H1 (cell line): ENCODE data around the gene DUS1L. TPM values are rescaled to one million over a fixed set of nuclear protein-coding genes. Genes with fewer than 3 reads are reported as not detected.
A peak's percentile ranks its signal among the peaks of the same experiment; 100 is the strongest.

Experiments
- CTCF ChIA-PET: fragments of 300-600 bp; sonication (Branson Sonifier 250); formaldehyde crosslinking; loops from one replicate; lab custom pipeline; 2021; ENCODE audit not compliant: partially characterized antibody; lab: Charles Lee
- POLR2A ChIA-PET: fragments of 300-600 bp; sonication (Branson Sonifier 250); formaldehyde crosslinking; loops from one replicate; lab custom pipeline; 2021; ENCODE audit warnings: inconsistent platforms; ENCODE audit not compliant: partially characterized antibody; lab: Charles Lee
- DNase-seq, 2 experiments: peaks; one replicate each; pipeline versions ENCODE4 v3.0.0 to v3.0.0-alpha.2; 2010 to 2022; ENCODE audit warnings: low spot score in 2 of 2, low read depth in 1 of 2, mixed read lengths in 1 of 2
- FAIRE-seq: peaks from 2 replicates; lab custom pipeline; 2011; peaks lifted over from hg19 to GRCh38; lab: Jason Lieb, UNC
- H2AFZ ChIP-seq: 2 replicates; pipeline ENCODE4 v1.8.1; 2012; ENCODE audit warnings: low read length, inconsistent platforms
- H2AK5ac ChIP-seq: 2 replicates; pipeline ENCODE4 v1.6.1; 2013; ENCODE audit warnings: low read depth, low read length
- H2BK120ac ChIP-seq: replicated peaks from 2 replicates; pipeline ENCODE3; 2013; ENCODE audit warnings: low read depth, low read length, inconsistent platforms
- H2BK12ac ChIP-seq: 2 replicates; pipeline ENCODE4 v1.6.1; 2013; ENCODE audit warnings: low read depth, low read length
- H2BK15ac ChIP-seq: 2 replicates; pipeline ENCODE4 v1.6.1; 2013; ENCODE audit warnings: low read length
- H2BK20ac ChIP-seq: 2 replicates; pipeline ENCODE4 v1.6.1; 2013; ENCODE audit warnings: low read length
- H2BK5ac ChIP-seq: 2 replicates; pipeline ENCODE4 v1.6.1; 2013; ENCODE audit warnings: low read depth, low read length
- H3K14ac ChIP-seq: 2 replicates; pipeline ENCODE4 v1.6.1; 2013; ENCODE audit warnings: inconsistent platforms; ENCODE audit not compliant: insufficient read length
- H3K18ac ChIP-seq: 2 replicates; pipeline ENCODE4 v1.6.1; 2013; ENCODE audit warnings: low read length; ENCODE audit errors: extremely low read depth
- H3K23ac ChIP-seq: 2 replicates; pipeline ENCODE4 v1.6.1; 2013; ENCODE audit warnings: inconsistent platforms; ENCODE audit not compliant: insufficient read length
- H3K23me2 ChIP-seq: 2 replicates; pipeline ENCODE4 v1.6.1; 2013; ENCODE audit warnings: low read depth, low read length
- H3K27ac ChIP-seq: 2 replicates; pipeline ENCODE4 v1.6.1; 2011; ENCODE audit warnings: low read depth, low read length, inconsistent platforms
- H3K27me3 ChIP-seq, 4 experiments: replicated peaks in 1 of 4; 1 replicate in 1 of 4; 2 replicates in 3 of 4; pipeline versions ENCODE4 v1.6.1 to v1.8.1; 2011 to 2013; ENCODE audit warnings: low read length in 3 of 4, mild to moderate bottlenecking in 3 of 4, inconsistent platforms in 2 of 4, mixed read lengths in 2 of 4, moderate library complexity in 1 of 4; ENCODE audit not compliant: control insufficient read depth in 3 of 4, insufficient read depth in 3 of 4; ENCODE audit errors: extremely low read depth in 1 of 4
- H3K36me3 ChIP-seq, 4 experiments: 2 replicates each; pipeline versions ENCODE4 v1.6.1 to v1.8.1; 2011 to 2013; ENCODE audit warnings: mild to moderate bottlenecking in 4 of 4, low read length in 3 of 4, moderate library complexity in 2 of 4, control low read depth in 1 of 4, inconsistent platforms in 1 of 4; ENCODE audit not compliant: insufficient read depth in 4 of 4, control insufficient read depth in 2 of 4
- H3K4ac ChIP-seq: replicated peaks from 2 replicates; pipeline ENCODE3; 2013; ENCODE audit warnings: low read length, low read depth, mixed read lengths, inconsistent platforms; ENCODE audit not compliant: insufficient read length
- H3K4me1 ChIP-seq, 4 experiments: replicated peaks in 1 of 4; 1 replicate in 1 of 4; 2 replicates in 3 of 4; pipeline versions ENCODE4 v1.6.1 to v1.8.1; 2011 to 2013; ENCODE audit warnings: low read length in 3 of 4, inconsistent platforms in 2 of 4, mixed read lengths in 1 of 4; ENCODE audit not compliant: insufficient read depth in 4 of 4, control insufficient read depth in 3 of 4
- H3K4me2 ChIP-seq, 2 experiments: 2 replicates each; pipeline versions ENCODE4 v1.6.1 to v1.8.1; 2011 to 2013; ENCODE audit warnings: low read depth in 2 of 2, low read length in 2 of 2, control low read depth in 1 of 2, inconsistent platforms in 1 of 2, mild to moderate bottlenecking in 1 of 2; ENCODE audit not compliant: insufficient read depth in 1 of 2
- H3K4me3 ChIP-seq, 4 experiments: fragments of 200-600, 300-600 bp in 1 of 4; sonication (generic), shearing (Covaris generic), sonication (Bioruptor Twin) in 1 of 4; 2 replicates each; pipeline versions ENCODE4 v1.5.1 to v1.8.1; 2011 to 2016; ENCODE audit warnings: low read length in 4 of 4, low read depth in 3 of 4, control low read depth in 2 of 4, inconsistent platforms in 2 of 4, mild to moderate bottlenecking in 2 of 4, mixed read lengths in 1 of 4, moderate library complexity in 1 of 4; ENCODE audit not compliant: insufficient read depth in 2 of 4; ENCODE audit errors: extremely low read depth in 1 of 4
- H3K56ac ChIP-seq: replicated peaks from 2 replicates; pipeline ENCODE3; 2013; ENCODE audit warnings: low read depth, mild to moderate bottlenecking, mixed read lengths, low read length, inconsistent platforms; ENCODE audit not compliant: insufficient read length
- H3K79me1 ChIP-seq: 2 replicates; pipeline ENCODE4 v1.6.1; 2013; ENCODE audit warnings: low read depth, low read length, control low read depth
- H3K79me2 ChIP-seq, 2 experiments: 2 replicates each; pipeline versions ENCODE4 v1.6.1 to v1.8.1; 2012 to 2013; ENCODE audit warnings: low read length in 2 of 2, mild to moderate bottlenecking in 2 of 2, inconsistent platforms in 1 of 2; ENCODE audit not compliant: insufficient read depth in 2 of 2, control insufficient read depth in 1 of 2
- H3K9ac ChIP-seq, 4 experiments: replicated peaks in 1 of 4; 1 replicate in 1 of 4; 2 replicates in 3 of 4; pipeline versions ENCODE4 v1.6.1 to v1.8.1; 2011 to 2013; ENCODE audit warnings: low read depth in 3 of 4, low read length in 3 of 4, control low read depth in 2 of 4, mild to moderate bottlenecking in 2 of 4, moderate library complexity in 2 of 4, inconsistent platforms in 1 of 4; ENCODE audit errors: extremely low read depth in 1 of 4
- H3K9me3 ChIP-seq, 2 experiments: 2 replicates each; pipeline versions ENCODE4 v1.6.1 to v1.8.1; 2012 to 2013; ENCODE audit warnings: mild to moderate bottlenecking in 2 of 2, moderate library complexity in 2 of 2, control low read depth in 1 of 2, inconsistent platforms in 1 of 2, low read depth in 1 of 2, low read length in 1 of 2, mixed read lengths in 1 of 2; ENCODE audit not compliant: insufficient read depth in 2 of 2
- H4K20me1 ChIP-seq, 2 experiments: replicated peaks in 1 of 2; 2 replicates each; pipeline versions ENCODE3 to v1.8.1; 2011 to 2013; ENCODE audit warnings: inconsistent platforms in 2 of 2, low read length in 2 of 2, mild to moderate bottlenecking in 1 of 2; ENCODE audit not compliant: insufficient read depth in 2 of 2, control insufficient read depth in 1 of 2
- H4K5ac ChIP-seq: 2 replicates; pipeline ENCODE4 v1.6.1; 2013; ENCODE audit warnings: low read length, low read depth, mixed read lengths, inconsistent platforms; ENCODE audit not compliant: insufficient read length
- H4K8ac ChIP-seq: 2 replicates; pipeline ENCODE4 v1.8.0; 2013; ENCODE audit warnings: mild to moderate bottlenecking, moderate library complexity, low read length, inconsistent platforms; ENCODE audit not compliant: insufficient read depth; ENCODE audit errors: extremely low read depth
- H4K91ac ChIP-seq: replicated peaks from 2 replicates; pipeline ENCODE3; 2013; ENCODE audit warnings: low read length, mixed read lengths, inconsistent platforms; ENCODE audit not compliant: insufficient read length
- BACH1 ChIP-seq: IDR thresholded peaks from 2 replicates; pipeline ENCODE4 v1.6.1; 2012; ENCODE audit warnings: low read length, improper control_type of control experiment
- BRCA1 ChIP-seq: IDR thresholded peaks from 2 replicates; pipeline ENCODE4 v1.6.1; 2012; ENCODE audit warnings: low read depth, low read length, improper control_type of control experiment
- KDM1A ChIP-seq: fragments of 200-600, 300-600 bp; sonication (generic); IDR thresholded peaks from 2 replicates; pipeline ENCODE4 v1.7.1; 2016; ENCODE audit warnings: mild to moderate bottlenecking, low read length, borderline replicate concordance
- MAFK ChIP-seq: IDR thresholded peaks from 2 replicates; pipeline ENCODE4 v1.6.1; 2012; ENCODE audit warnings: low read depth, mild to moderate bottlenecking, improper control_type of control experiment, low read length
- MAX ChIP-seq: IDR thresholded peaks from 2 replicates; pipeline ENCODE4 v1.6.1; 2012; ENCODE audit warnings: inconsistent platforms
- NANOG ChIP-seq: IDR thresholded peaks from 2 replicates; pipeline ENCODE4 v1.6.1; 2011; ENCODE audit warnings: low read length, low read depth, mild to moderate bottlenecking, inconsistent platforms; ENCODE audit not compliant: insufficient read depth, poor library complexity, severe bottlenecking
- RFX5 ChIP-seq: IDR thresholded peaks from 2 replicates; pipeline ENCODE4 v1.6.1; 2011; ENCODE audit warnings: low read depth, low read length, improper control_type of control experiment, borderline replicate concordance
- WGBS, 2 experiments: shearing (Covaris generic) in 1 of 2; methylation state at CpG; one replicate each; pipeline versions ENCODE4 v1.1.6 to v1.1.7; 2013 to 2015; ENCODE audit warnings: low lambda C conversion rate in 2 of 2, mixed read lengths in 2 of 2, inconsistent platforms in 1 of 2, low coverage in 1 of 2, missing lambda C conversion rate in 1 of 2; ENCODE audit not compliant: insufficient replicate concordance in 2 of 2, insufficient coverage in 1 of 2, insufficient read length in 1 of 2; ENCODE audit errors: extremely low coverage in 1 of 2, missing lambda C conversion rate in 1 of 2; 5-methylcytosine and 5-hydroxymethylcytosine counted together
- polyA plus RNA-seq, 7 experiments: library from polyadenylated mRNA; depleted of rRNA in 3 of 7; stranded (reverse) in 5 of 7; unstranded in 2 of 7; fragments of >200 nt in 5 of 7; fragments of 200-250 nt in 2 of 7; gene quantifications; 1 replicate in 5 of 7; 2 replicates in 1 of 7; 4 replicates in 1 of 7; pipeline versions ENCODE4 v1.2.1 to v1.2.3, GENCODE V29; 2011 to 2013; ENCODE audit warnings: missing spikeins in 2 of 7, mixed read lengths in 2 of 7
- total RNA-seq: library from RNA; stranded (reverse); fragmentation: NEBNext Ultra II Directional; extraction: Animal tissue kit (Norgen Biotek cat#: 25700); gene quantifications from 2 replicates; pipeline ENCODE4 v1.2.1, GENCODE V29; 2021

DUS1L gene
- total and polyA plus RNA-seq, 2 of the 8 experiments (the other 6 are each of a cell fraction or from before 2014, with no cell fraction given), result 34.5 to 69.1 TPM

- H4K20me1 ChIP-seq, result peaks cover 16 to 79% of the 10 kb centered on the region in 2 experiments
Observed at GRCh38 chr17:82092094-82092586, 26.5 kb upstream of the DUS1L start.

More at GRCh38 chr17:82092094-82092586, 26.5 kb upstream of the DUS1L start:
- no peak overlapping the region for H2BK20ac ChIP-seq
- H3K9ac ChIP-seq, result no peak overlapping the region
- no peak overlapping the region for H2BK5ac ChIP-seq
- no peak overlapping the region for H2AK5ac ChIP-seq
- H2BK15ac ChIP-seq, result no peak overlapping the region
- H3K79me1 ChIP-seq, result peaks cover 19% of the 10 kb centered on the region
- TF ChIP-seq NANOG, result no peak
- no peak for TF ChIP-seq KDM1A
- no peak for TF ChIP-seq MAX
- no peak for TF ChIP-seq MAFK
- no peak for TF ChIP-seq RFX5
- TF ChIP-seq BRCA1, result no peak
- no peak for TF ChIP-seq BACH1
- TF ChIP-seq, all 59 proteins: peak for 0
- WGBS, 2 experiments, result 94% methylated on average over 18 of the region's 23 CpGs; no CpG with 5 or more reads in 1 of the 2 experiments
- Histone ChIP-seq H3K56ac (no peak overlapping the region), H2BK120ac (no peak overlapping the region), H3K4ac (no peak overlapping the region), H4K5ac (no peak overlapping the region), H3K4me2 (no peak overlapping the region), H3K9me3 (no peaks in the 10 kb centered on the region), H3K36me3 (peaks cover 58 to 88% (median 81%) of the 10 kb centered on the region in 4 experiments), H3K79me2 (peaks cover 12 to 32% of the 10 kb centered on the region in 2 experiments; a peak in 3 of 4 replicates), H4K8ac (peak overlapping the region; percentile 68), H3K4me1 (peaks cover 0 to 13% (median 10%) of the 10 kb centered on the region in 4 experiments; a peak in 6 of 7 replicates), H3K23me2 (peaks cover 7% of the 10 kb centered on the region; the same call in 1 of the 2 replicates), H3K4me3 (no peak overlapping the region), H3K14ac (no peak overlapping the region), H3K27me3 (no peaks in the 10 kb centered on the region), H3K23ac (no peak overlapping the region), H2AFZ (no peak overlapping the region), H2BK12ac (no peak overlapping the region), H3K27ac (no peak overlapping the region), H4K91ac (no peak overlapping the region), H3K18ac (no peak overlapping the region)
- DNase-seq, result no peak
- no peak for FAIRE-seq
- CTCF ChIA-PET, result interaction anchor here (0.6 to 2.2 kb wide), 5 partner anchors 15 to 235 kb away, joined by 3 to 9 read pairs (median 4); partner anchors contain the start of gene DCXR
- POLR2A ChIA-PET, result interaction anchor here (0.7 to 8.8 kb wide), 7 partner anchors 10 to 49 kb away, joined by 3 to 105 read pairs (median 3); partner anchors contain the start of gene DUS1L
